Dermis blood vessel endothelial cell (primary cell): ENCODE measurements around the gene SAFB. TPM values are rescaled to one million over a fixed set of nuclear protein-coding genes. Genes with fewer than 3 reads are reported as not detected.

ENCODE experiments used
- DNase-seq: peaks from one replicate; pipeline ENCODE4 v3.0.0; 2010
- total RNA-seq: library from RNA; depleted of rRNA; stranded (reverse); fragments of >200 nt; gene quantifications from 2 replicates; pipeline ENCODE4 v1.2.3, GENCODE V29; 2014

The SAFB gene
- 56.0 and 60.1 TPM in 2 replicates for total RNA-seq

GRCh38 chr19:5622465-5623396 lies at the start of gene SAFB, which contains the start of gene SAFB2:
SAFB (plus strand) TSS chr19:5623083; CDS start chr19:5623206, 123 bp downstream.
SAFB2 (minus strand) TSS chr19:5622776; CDS start chr19:5622715, 61 bp downstream.
- DNase-seq = peak; percentile 100

- DNase-seq = no peak
These were observed 47.3 kb upstream of the SAFB start for GRCh38 chr19:5575590-5575989.

GRCh38 chr19:5578097-5578846 lies 44.6 kb upstream of the SAFB start:
- peak; percentile 65 for DNase-seq

- DNase-seq = no peak
These were observed 43.6 kb upstream of the SAFB start for GRCh38 chr19:5579286-5579685.

- DNase-seq = no peak
These were observed 43.2 kb upstream of the SAFB start for GRCh38 chr19:5579697-5580096.

GRCh38 chr19:5580161-5580571 lies 42.7 kb upstream of the SAFB start:
- no peak for DNase-seq

DNA sequence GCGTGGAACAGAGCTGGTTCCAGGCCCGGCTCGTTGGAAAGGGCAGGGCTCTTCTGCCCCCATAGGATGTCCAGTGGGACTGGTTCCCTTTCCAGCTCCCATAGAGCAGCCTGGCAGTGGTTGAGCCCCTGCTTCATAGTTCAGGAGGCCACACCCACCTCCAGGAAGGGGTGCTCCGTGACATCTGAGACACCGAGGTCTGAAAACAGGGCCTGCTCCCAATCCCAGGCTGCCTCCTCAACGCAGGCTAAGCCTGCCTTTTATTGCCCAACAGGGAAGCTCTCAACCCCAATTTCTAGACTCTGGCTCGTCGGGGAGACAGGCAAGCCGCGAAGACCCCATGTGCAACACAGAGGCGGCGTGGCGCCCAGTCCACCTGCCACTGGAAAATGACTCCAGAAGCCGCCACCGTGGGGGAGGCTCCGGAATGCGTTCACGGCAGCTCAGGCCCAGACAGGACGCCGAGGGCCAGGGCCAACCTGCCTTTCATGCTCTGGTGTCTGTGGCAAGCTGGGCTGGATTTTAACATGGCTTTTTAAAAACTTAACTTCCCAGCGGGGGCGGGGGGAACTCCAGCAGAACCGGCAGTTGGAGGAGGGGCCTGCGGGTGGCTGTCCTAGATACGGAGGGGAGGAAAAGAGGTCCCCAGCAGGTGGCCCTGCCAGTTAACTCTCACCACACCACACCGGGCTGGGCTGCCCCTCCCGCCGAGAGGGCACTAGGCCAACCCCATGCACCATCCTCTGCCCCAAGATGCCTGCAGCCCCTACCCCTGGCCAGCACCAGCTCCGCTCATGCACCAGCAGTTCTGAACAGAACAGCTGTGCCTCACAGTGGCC lies 37.2 kb upstream of the SAFB start:
- DNase-seq = no peak

GRCh38 chr19:5586300-5587070 lies 36.4 kb upstream of the SAFB start:
- DNase-seq = no peak

GRCh38 chr19:5587071-5587455 lies 35.8 kb upstream of the SAFB start:
- no peak for DNase-seq

DNA sequence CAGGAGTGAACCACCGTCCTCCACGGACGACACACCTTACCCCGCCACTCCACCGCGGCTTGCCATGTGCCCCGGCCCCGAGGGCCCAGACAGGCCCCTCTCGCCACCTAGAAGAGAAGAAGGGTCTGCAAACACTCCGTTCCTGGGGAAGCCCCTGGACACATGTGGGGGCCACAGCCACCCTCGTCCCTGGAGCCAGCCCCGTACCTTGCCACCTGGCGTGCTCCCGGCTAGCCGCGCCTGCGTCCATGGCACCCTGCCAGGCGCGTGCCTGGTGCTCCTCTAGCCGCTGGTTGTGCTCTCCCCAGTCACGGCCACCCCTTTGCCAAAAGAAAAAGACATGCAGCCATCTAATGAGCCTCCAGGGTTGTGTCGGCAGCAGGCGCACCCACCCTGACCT lies 35.2 kb upstream of the SAFB start:
- no peak for DNase-seq

GRCh38 chr19:5588441-5588840 lies 34.4 kb upstream of the SAFB start:
- DNase-seq = no peak

DNA sequence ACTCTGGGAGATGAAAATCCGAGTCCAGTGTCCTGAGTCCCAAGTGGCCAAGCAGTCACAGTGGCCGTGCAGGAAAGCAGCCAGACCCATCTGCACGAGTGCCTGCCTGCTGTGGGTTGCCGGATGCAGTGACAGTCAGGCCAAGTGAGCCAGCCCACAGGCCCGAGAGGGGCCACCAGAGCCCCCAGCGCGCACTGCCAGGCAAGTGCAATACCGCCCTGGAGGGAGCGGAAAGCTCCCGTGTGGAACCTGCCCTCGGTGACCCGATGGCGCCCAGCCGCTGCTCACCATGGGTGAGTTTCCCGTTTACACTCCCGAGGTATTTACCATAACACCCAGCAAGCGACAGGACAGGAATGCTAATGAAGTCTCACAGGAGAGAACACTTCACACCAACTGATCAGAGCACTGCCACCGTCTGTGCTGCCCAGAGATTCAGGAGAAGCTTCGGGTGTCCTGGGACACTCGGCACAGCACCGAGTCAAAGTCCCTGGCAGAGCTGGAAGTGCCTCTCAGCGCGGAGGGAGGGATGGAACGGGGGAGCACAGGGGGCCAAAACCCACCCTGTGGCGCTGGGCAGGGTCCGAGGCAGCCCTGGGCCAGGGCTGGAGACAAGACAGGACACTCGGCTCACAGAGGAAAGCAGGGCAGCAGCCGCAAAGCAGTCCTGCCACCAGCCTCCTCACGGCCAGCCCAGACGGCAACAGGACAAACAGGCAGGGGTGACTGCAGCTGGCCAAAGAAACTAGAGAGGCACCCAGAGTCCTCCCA lies 33.8 kb upstream of the SAFB start:
- DNase-seq = no peak

- no peak for DNase-seq
These were observed 32.6 kb upstream of the SAFB start for GRCh38 chr19:5590151-5590864.

DNA sequence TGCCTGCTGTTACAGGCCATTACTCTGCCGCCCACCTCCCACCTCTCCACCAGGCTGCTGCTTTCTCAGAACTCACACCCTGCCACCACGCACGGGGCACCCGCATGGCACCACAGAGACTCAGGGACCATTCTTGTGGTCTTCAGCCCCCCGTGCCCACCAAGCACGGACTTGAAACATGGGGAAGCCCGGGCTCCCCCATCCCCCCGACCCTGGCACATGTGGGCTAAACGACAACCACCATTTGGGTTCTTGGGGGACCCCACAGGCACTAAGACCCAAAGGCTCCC lies 32.1 kb upstream of the SAFB start:
- no peak for DNase-seq

- DNase-seq = no peak
These were observed 31.4 kb upstream of the SAFB start for GRCh38 chr19:5591476-5591875.

DNA sequence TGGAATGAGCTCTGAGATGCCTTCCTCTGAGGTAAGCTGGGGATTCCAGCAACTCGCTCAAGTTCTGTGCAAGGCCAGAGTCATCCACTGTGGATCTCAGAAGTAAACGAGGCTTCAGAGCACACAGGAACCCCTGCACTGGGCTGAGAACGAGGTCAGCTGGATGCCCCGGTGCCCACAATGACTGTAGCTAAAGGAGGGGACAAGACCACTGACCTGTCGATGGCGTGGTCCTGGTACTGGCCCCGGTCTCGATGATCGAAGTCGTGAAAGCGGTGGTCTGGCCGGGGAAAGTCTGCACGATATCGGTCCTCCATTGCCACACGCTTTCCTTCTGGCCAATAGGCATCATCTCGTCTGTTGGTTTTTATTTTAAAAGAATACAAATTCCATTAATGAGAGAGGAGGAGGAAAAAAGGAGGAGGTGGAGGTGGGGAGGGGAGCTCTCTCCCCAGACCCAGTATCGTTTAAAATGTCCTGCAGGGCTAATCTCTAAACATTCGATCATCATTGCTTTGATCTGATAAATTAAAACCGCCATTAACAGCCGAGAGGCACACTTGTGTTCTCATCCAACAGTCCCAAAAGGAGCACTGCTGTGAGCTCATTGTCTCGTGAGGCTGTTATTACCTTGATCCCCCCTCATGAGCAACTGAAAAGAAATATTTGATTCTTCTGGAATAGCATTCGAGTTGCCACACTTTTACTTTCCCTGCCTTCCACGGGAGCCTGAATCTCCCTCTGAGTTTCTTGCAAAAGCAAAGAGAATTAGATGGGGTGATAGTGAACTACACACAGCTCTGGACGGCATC lies 30.1 kb upstream of the SAFB start:
- DNase-seq = no peak

GRCh38 chr19:5593343-5594255 lies 29.3 kb upstream of the SAFB start:
- DNase-seq = no peak

DNA sequence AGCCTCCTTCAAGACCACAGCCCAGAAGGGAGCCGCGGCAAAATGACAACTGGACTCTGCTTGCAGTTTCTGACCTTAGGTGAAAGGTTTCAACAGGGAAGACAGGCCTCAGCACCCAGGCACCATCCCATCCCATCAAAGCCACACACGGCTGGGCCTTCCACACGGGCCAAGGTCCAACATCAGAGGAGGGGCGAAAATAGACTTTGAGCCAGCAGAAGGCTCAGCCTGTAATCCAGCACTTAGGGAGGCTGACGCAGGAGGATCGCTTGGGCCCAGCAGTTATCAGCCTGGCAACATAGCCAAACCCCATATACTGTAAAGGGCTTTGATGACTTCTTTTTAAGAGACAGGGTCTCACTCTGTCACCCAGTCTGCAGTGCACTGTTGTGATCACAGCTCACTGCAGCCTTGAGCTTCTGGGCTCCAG lies 28.3 kb upstream of the SAFB start:
- no peak for DNase-seq

DNA sequence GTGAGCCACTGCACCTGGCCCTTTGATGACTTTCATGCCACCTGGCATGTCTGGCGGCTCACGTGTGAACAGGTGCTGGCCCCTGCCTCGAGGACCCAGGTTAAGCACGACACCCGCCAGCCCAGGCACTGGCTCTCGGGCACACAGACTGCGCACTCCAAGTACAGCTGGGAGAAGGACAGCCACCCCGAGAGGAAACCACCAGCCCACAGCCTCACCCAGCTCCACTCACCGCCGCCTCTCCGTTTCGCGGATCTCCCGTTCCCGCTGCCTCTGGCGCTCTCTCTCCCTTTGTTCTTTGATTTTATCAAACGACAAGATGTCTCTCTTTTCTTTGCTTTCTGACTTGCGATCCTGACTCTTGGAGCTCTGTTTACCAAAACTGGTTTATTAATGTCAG lies 27.8 kb upstream of the SAFB start:
- no peak for DNase-seq
